ENCODE results near the gene TMEM89. TPM values are rescaled to one million over a fixed set of nuclear protein-coding genes. Genes with fewer than 3 reads are reported as not detected.

TMEM89 gene
- total RNA-seq, 1 experiment from 2014 or later = not detected

DNA sequence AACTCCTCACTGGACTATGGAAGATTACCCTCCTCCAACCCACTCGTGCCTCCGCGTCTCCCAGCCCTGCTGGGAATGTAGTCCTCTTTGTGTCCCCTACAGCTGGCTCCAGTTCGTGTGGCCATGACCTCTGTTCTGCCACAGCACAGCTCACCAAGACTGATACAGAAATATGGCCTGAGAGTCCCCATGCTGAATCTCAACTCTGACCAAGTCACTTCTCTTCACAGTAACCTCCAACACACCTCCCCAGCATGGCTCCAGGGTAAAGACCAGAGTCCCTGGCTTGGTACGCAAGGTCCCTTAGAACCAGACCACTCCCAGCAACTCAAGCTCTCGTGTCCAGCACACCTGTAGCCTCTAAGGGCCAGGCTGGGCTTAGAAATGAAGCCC is 24.2 kb downstream of the TMEM89 start:
- in situ Hi-C loops (cut with HindIII; ENCODE audit: low pct_unique_long_range_greater_than_20kb, low sequenced_read_pairs) = no loop called here
- DNase-seq (ENCODE audit: low read depth, low spot score) = no peak

DNA sequence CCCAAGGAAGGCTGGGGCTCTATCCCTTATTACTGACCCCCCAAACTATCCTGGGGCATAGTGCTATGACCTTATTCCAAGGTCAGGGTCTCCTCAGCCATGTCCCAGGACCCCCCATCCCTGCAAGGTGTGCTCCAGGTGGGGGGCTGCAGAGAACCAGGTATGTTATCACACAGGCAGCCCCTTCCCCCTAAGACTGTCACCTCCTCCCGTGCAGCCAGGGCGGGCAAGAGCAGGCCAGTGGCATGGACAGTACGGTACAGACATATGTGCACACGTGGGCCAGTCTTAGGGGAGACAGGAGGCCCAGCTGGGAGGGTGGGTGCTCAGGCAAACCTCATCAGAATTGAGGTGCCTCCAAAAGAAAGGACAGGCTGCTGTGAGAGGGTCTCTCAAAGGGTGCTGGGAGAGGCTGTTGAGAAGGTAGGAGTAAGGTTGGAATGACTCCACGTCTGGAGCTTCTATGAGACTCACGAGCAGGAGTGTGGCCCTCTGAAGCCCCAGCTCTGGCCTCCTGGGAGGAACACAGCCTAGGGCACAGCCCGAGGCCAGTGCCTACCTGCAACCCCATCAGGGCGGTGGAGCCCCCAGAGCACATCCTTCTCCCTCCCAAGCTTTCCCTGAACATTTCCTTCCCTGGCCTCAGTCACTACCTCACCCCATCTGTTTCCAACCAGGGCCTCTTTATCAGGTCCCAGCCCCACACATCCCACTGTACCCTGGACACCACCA is 24.7 kb downstream of the TMEM89 start:
- in situ Hi-C loops (cut with HindIII; ENCODE audit: low pct_unique_long_range_greater_than_20kb, low sequenced_read_pairs) = no loop called here

GRCh38 chr3:48596157-48596556 is 25.4 kb downstream of the TMEM89 start:
- in situ Hi-C loops (cut with HindIII; ENCODE audit: low pct_unique_long_range_greater_than_20kb, low sequenced_read_pairs) = no loop called here
- DNase-seq (ENCODE audit: low read depth, low spot score) = no peak

More for the DNA sequence above, 24.7 kb downstream of the TMEM89 start:
- DNase-seq (ENCODE audit: low read depth, low spot score) = no peak

DNA sequence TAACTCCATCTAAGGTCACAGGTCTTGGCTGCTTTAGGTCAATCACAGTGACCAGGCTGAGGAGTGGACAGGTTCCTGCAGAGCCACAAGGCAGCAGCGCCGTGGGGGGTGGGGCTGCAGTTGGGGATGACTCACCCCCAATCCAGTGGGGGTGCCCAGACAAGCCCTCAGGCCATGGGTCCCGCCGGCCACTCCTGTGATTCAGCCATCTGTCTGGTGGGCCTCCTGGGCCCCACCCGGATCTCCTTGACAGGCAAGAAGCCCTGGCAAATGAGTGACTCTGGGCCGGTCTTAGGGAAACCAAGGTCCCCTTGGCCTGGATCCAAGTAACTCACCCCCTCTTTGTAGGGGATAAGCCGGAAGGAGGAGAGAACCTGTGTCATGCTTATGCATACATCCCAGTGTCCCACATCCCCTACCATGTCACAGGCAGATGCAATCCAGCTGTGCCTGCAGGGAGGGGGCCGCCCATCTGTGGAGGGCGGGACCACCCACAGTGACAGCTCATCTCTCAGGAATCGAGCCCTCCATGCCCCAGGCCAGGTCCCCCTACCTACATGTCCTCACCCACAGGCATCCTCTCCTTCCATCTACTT is 25.9 kb downstream of the TMEM89 start:
- in situ Hi-C loops (cut with HindIII; ENCODE audit: low pct_unique_long_range_greater_than_20kb, low sequenced_read_pairs) = no loop called here
- no peak for DNase-seq (ENCODE audit: low read depth, low spot score)

DNA sequence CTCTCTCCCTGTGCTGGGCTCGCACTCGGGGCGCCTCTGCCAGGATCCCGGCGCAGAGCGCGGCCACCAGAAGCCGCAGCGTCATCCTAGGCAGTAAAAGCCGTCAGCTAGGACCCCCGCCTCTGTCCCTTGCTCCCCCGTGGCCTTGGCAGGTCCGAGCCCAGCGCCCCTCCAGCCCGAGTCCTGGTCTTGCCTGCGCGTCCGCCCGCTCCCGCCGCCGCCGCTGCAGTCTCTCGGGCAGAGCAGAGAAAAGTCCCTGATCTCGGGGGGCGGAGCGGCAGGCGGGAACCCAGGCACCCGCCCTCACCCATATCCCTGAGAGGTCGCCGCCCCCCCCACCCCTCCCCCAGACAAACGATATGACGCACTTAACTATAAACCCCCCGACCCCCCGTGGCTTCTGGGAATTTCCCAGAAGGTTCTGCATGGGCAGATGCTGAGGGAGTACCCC is 26.5 kb downstream of the TMEM89 start, which contains the start of gene COL7A1:
COL7A1 (minus strand) TSS at position 255 of the 451 bp plus-strand sequence; CDS start at position 85, 170 bp downstream.
- DNase-seq (ENCODE audit: low read depth, low spot score) = no peak
- in situ Hi-C loops (cut with HindIII; ENCODE audit: low pct_unique_long_range_greater_than_20kb, low sequenced_read_pairs) = no loop called here

DNA sequence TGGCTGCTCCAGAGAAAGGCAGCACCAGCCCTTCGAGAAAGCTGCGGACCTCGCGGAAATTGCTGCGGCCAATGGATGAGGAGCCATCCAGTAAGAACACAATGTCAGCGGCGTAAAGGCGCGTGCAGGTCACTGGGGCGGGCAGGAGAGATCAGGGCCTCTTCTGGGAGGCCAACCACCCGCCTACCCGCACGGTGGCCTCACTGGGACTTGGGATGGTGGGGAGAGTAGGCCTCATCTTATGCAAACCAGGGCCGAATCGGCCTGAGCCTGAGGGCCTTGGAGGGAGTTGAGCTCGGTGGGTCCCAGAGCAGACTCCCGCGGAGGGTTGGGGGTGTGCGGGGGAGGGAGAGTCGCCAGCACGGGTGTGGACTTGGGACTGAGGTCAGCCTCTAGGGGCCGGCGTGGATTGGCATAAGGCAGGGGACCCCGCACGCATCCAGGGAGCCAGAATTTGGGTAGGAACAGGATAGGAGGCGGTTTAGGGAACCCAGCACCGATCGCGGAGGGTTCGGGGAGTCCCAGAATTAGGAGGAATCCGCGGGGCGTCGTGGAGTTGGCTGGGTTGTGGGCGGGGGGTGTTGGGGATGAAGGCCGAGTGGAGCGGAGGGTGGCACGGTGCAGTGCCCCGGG is 27.0 kb downstream of the TMEM89 start:
- in situ Hi-C loops (cut with HindIII; ENCODE audit: low pct_unique_long_range_greater_than_20kb, low sequenced_read_pairs) = no loop called here
- no peak for DNase-seq (ENCODE audit: low read depth, low spot score)

- in situ Hi-C loops (cut with HindIII; ENCODE audit: low pct_unique_long_range_greater_than_20kb, low sequenced_read_pairs) = no loop called here
- no peak for DNase-seq (ENCODE audit: low read depth, low spot score)
Measured at GRCh38 chr3:48593337-48593736, 28.2 kb downstream of the TMEM89 start.

- in situ Hi-C loops (cut with HindIII; ENCODE audit: low pct_unique_long_range_greater_than_20kb, low sequenced_read_pairs) = no loop called here
- DNase-seq (ENCODE audit: low read depth, low spot score) = no peak
Measured at GRCh38 chr3:48592519-48593087, 29.0 kb downstream of the TMEM89 start.

DNA sequence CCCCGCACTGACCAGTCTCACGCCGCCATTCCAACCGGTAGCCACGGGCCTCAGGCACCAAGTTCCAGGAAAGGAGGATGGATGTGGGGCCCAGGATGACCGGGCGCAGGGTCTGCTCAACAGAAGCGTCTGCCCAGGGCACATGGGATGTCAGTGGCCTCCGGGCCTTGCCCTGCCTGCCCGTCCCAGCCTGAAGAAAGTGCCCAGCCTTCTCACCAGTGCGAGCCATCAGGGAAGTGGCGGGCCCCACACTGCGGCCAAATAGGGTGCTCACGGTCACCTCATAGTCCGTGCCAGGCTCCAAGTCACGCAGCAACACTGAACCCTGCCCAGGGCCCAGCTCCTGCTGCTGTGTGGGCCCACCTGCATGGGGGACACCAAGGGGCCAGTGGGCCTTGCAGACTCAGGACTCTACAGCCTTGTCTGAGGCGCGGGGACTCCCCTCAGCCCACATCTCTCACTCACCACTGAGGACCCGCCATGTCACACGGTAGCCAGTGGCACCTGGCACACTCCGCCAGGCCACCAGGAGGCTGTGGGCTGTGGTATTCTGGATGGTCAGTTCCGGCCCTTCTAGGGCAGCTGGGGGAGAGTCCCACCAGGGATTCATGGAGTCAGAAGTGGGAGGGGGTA is 29.6 kb downstream of the TMEM89 start:
- DNase-seq (ENCODE audit: low read depth, low spot score) = no peak
- in situ Hi-C loops (cut with HindIII; ENCODE audit: low pct_unique_long_range_greater_than_20kb, low sequenced_read_pairs) = no loop called here

GRCh38 chr3:48591436-48591835 is 30.1 kb downstream of the TMEM89 start:
- no peak for DNase-seq (ENCODE audit: low read depth, low spot score)
- in situ Hi-C loops (cut with HindIII; ENCODE audit: low pct_unique_long_range_greater_than_20kb, low sequenced_read_pairs) = no loop called here

- DNase-seq (ENCODE audit: low read depth, low spot score) = no peak
- in situ Hi-C loops (cut with HindIII; ENCODE audit: low pct_unique_long_range_greater_than_20kb, low sequenced_read_pairs) = no loop called here
Measured at GRCh38 chr3:48588230-48588629, 33.3 kb downstream of the TMEM89 start.

DNA sequence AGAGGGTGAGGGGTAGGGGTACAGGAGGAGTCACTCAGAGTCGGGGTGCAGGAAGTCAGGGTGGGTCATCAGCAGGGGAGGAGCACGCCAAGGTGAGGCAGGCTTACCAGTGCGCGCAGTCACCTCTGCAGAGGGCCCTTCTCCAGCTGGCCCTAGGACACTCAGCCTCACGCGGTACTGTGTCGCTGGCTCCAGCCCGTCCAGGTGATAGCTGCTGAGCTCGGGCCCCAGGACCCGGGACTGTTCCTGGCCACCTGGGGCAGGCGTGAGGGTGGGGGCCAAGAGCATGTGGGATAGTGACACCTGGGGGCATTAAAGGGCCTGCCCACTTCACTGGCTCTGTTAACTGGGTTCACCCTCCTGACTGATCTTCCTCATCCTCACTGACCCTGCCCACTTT is 33.9 kb downstream of the TMEM89 start:
- DNase-seq (ENCODE audit: low read depth, low spot score) = no peak
- in situ Hi-C loops (cut with HindIII; ENCODE audit: low pct_unique_long_range_greater_than_20kb, low sequenced_read_pairs) = no loop called here

GRCh38 chr3:48585411-48585810 is 36.2 kb downstream of the TMEM89 start:
- no peak for DNase-seq (ENCODE audit: low read depth, low spot score)
- in situ Hi-C loops (cut with HindIII; ENCODE audit: low pct_unique_long_range_greater_than_20kb, low sequenced_read_pairs) = no loop called here

DNA sequence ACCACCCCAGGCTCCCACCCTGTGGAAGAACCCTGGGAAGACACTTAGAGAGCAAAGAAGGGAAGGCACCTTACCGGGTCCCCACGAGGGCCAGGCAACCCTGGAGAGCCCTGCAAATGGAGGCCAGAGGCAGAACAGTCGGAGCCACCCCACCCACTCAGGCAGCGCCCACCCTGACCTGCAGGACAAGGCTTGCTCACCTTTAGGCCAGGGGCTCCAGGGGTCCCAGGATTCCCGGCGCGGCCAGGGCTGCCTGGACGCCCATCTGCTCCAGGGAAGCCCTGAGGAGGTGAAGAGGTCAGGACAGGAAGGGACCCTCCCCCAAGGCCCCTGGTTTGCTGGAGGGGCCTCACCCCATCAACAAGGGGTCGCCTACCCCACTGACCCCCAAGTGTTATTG is 36.7 kb downstream of the TMEM89 start:
- in situ Hi-C loops (cut with HindIII; ENCODE audit: low pct_unique_long_range_greater_than_20kb, low sequenced_read_pairs) = no loop called here
- DNase-seq (ENCODE audit: low read depth, low spot score) = no peak

- no peak for DNase-seq (ENCODE audit: low read depth, low spot score)
- in situ Hi-C loops (cut with HindIII; ENCODE audit: low pct_unique_long_range_greater_than_20kb, low sequenced_read_pairs) = no loop called here
Measured at GRCh38 chr3:48581621-48582481, 39.7 kb downstream of the TMEM89 start.

GRCh38 chr3:48576647-48577046 is 44.9 kb downstream of the TMEM89 start:
- in situ Hi-C loops (cut with HindIII; ENCODE audit: low pct_unique_long_range_greater_than_20kb, low sequenced_read_pairs) = no loop called here
- no peak for DNase-seq (ENCODE audit: low read depth, low spot score)

DNA sequence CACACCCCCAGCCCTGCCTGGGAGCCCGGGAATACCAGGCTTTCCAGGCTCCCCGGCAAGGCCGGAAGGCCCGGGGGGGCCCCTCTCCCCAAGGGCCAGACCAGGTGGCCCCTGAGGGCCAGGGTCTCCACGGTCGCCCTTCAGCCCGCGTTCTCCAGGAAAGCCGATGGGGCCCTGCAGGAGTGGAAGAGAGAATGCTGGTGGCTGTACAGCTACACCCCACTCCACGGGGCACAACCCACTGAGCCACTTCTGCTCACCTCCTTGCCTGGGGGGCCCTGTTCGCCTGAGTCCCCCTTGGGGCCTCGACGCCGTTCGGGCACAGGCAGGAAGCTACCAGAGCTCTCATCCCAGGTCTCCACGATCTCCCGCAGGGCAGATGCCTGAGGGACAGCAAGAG is 46.2 kb downstream of the TMEM89 start:
- no peak for DNase-seq (ENCODE audit: low read depth, low spot score)
- in situ Hi-C loops (cut with HindIII; ENCODE audit: low pct_unique_long_range_greater_than_20kb, low sequenced_read_pairs) = no loop called here
